ENCODE data around the gene TAF3. TPM values are rescaled to one million over a fixed set of nuclear protein-coding genes. Genes with fewer than 3 reads are reported as not detected.

The TAF3 gene
- polyA plus RNA-seq, 3 donors, result 1.6 to 3.9 (median 3.4) TPM

DNA sequence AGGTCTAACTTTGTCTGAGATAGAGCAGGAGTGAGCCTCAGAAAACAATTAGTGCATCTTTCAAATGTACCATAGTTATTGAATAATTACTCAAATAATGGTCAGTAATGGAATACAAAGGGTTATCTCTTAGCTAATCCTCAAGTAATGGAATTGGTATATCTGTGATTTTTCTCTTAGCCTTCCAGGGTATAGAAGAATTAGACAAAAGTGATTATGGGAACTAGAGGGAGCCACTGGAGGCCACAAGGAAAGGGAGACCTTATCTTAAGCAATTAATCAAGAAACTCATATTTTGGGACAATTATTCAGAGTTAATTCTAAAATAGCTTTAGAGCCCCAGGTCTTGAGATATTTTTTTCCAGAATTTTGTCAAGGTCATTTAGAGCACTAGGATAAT lies 126.2 kb downstream of the TAF3 start:
- H3K4me1 ChIP-seq (ENCODE audit: control insufficient read depth in 1 of 2, insufficient read depth in 2 of 2, low read length in 2 of 2), result no peaks in the 10 kb centered on the region
- H3K4me1 Mint-ChIP-seq, result peaks cover 9% of the 10 kb centered on the region
- TF ChIP-seq, protein P1, sequence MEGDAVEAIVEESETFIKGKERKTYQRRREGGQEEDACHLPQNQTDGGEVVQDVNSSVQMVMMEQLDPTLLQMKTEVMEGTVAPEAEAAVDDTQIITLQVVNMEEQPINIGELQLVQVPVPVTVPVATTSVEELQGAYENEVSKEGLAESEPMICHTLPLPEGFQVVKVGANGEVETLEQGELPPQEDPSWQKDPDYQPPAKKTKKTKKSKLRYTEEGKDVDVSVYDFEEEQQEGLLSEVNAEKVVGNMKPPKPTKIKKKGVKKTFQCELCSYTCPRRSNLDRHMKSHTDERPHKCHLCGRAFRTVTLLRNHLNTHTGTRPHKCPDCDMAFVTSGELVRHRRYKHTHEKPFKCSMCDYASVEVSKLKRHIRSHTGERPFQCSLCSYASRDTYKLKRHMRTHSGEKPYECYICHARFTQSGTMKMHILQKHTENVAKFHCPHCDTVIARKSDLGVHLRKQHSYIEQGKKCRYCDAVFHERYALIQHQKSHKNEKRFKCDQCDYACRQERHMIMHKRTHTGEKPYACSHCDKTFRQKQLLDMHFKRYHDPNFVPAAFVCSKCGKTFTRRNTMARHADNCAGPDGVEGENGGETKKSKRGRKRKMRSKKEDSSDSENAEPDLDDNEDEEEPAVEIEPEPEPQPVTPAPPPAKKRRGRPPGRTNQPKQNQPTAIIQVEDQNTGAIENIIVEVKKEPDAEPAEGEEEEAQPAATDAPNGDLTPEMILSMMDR (IDR thresholded peaks at IDR 0.05), result no peak
- no peak overlapping the region for H3K27ac ChIP-seq (ENCODE audit: low read depth in 1 of 2, low read length in 2 of 2)
- no peaks in the 10 kb centered on the region for H3K79me2 ChIP-seq (ENCODE audit: insufficient read depth, low read length)
- no peak overlapping the region for H3K4me2 ChIP-seq (replicated peaks; ENCODE audit: extremely low read depth, low read length, poor library complexity, severe bottlenecking)
- peaks cover 0 to 3% (median 0%) of the 10 kb centered on the region in 7 donors for H3K9me3 Mint-ChIP-seq
- no peak overlapping the region for H3K9ac ChIP-seq (ENCODE audit: insufficient read depth, low read length, poor library complexity, severe bottlenecking)
- H3K4me3 ChIP-seq (replicated peaks in 1 of 3; ENCODE audit: low read depth in 2 of 3, low read length in 3 of 3), result no peak overlapping the region
- H3K36me3 ChIP-seq (replicated peaks in 1 of 2; ENCODE audit: control insufficient read depth in 1 of 2, insufficient read depth in 2 of 2, low read length in 2 of 2), result no peaks in the 10 kb centered on the region
- no peak overlapping the region for H2AFZ ChIP-seq (ENCODE audit: insufficient read depth, low read depth, low read length, poor library complexity, severe bottlenecking)
- H3K9me3 ChIP-seq (replicated peaks in 1 of 2; ENCODE audit: control insufficient read depth in 1 of 2, insufficient read depth in 1 of 2, low read length in 2 of 2), result no peaks in the 10 kb centered on the region
- no peaks in the 10 kb centered on the region for H3K27me3 ChIP-seq (ENCODE audit: control insufficient read depth in 2 of 2, insufficient read depth in 2 of 2, low read length in 2 of 2)
- peaks cover 33% of the 10 kb centered on the region for H4K20me1 ChIP-seq (ENCODE audit: insufficient read depth, low read length)
- intact Hi-C loops (cut with micrococcal nuclease), result no loop called here
- H3K27ac Mint-ChIP-seq, result no peak overlapping the region
- DNase-seq, result no peak
- peaks cover 8% of the 10 kb centered on the region in 2 donors for H3K36me3 Mint-ChIP-seq
- H3K27me3 Mint-ChIP-seq (ENCODE audit: low read depth in 3 of 3), result peaks cover 0 to 3% (median 0%) of the 10 kb centered on the region in 3 donors
- H3K4me3 Mint-ChIP-seq, result no peak overlapping the region

DNA sequence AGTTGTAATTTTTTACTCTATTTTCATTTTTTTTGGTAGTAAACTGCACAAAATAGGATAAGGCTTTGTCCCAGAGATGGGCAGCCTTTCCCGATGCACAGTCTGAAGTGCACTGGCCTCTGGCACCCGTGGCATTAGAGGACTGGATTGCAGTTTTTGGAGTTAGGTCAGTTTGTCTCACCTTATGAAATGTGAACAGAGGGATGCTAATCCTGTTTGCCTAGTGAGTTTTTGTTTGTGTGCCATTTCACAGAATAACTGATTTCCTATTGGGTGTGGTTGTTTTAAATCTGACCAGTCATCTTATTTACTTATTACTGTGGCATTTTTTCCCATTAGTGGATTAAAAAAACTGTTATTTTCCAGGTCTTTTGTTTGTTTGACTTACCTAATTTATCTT lies 126.7 kb downstream of the TAF3 start:
- TF ChIP-seq, protein P1 (IDR thresholded peaks at IDR 0.05), result no peak
- Mint-ChIP-seq H3K4me3 (no peak overlapping the region), H3K27ac (no peak overlapping the region), H3K36me3 (peaks cover 8% of the 10 kb centered on the region in 2 donors), H3K9me3 (peaks cover 0 to 3% (median 0%) of the 10 kb centered on the region in 7 donors), H3K27me3 (ENCODE audit: low read depth in 3 of 3) (peaks cover 0 to 3% (median 0%) of the 10 kb centered on the region in 3 donors), H3K4me1 (peaks cover 9% of the 10 kb centered on the region)
- no peaks in the 10 kb centered on the region for H3K79me2 ChIP-seq (ENCODE audit: insufficient read depth, low read length)
- peaks cover 33% of the 10 kb centered on the region for H4K20me1 ChIP-seq (ENCODE audit: insufficient read depth, low read length)
- no peaks in the 10 kb centered on the region for H3K27me3 ChIP-seq (ENCODE audit: control insufficient read depth in 2 of 2, insufficient read depth in 2 of 2, low read length in 2 of 2)
- DNase-seq, result no peak
- no peak overlapping the region for H3K4me3 ChIP-seq (replicated peaks in 1 of 3; ENCODE audit: low read depth in 2 of 3, low read length in 3 of 3)
- intact Hi-C loops (cut with micrococcal nuclease), result no loop called here
- no peaks in the 10 kb centered on the region for H3K9me3 ChIP-seq (replicated peaks in 1 of 2; ENCODE audit: control insufficient read depth in 1 of 2, insufficient read depth in 1 of 2, low read length in 2 of 2)
- H3K9ac ChIP-seq (ENCODE audit: insufficient read depth, low read length, poor library complexity, severe bottlenecking), result no peak overlapping the region
- H3K4me1 ChIP-seq (ENCODE audit: control insufficient read depth in 1 of 2, insufficient read depth in 2 of 2, low read length in 2 of 2), result no peaks in the 10 kb centered on the region
- no peak overlapping the region for H2AFZ ChIP-seq (ENCODE audit: insufficient read depth, low read depth, low read length, poor library complexity, severe bottlenecking)
- WGBS (ENCODE audit: insufficient coverage), result no CpG with 5 or more reads among the region's 2 CpGs
- H3K27ac ChIP-seq (ENCODE audit: low read depth in 1 of 2, low read length in 2 of 2), result no peak overlapping the region
- no peaks in the 10 kb centered on the region for H3K36me3 ChIP-seq (replicated peaks in 1 of 2; ENCODE audit: control insufficient read depth in 1 of 2, insufficient read depth in 2 of 2, low read length in 2 of 2)
- no peak overlapping the region for H3K4me2 ChIP-seq (replicated peaks; ENCODE audit: extremely low read depth, low read length, poor library complexity, severe bottlenecking)
